Motor neuron (in vitro differentiated cells): ENCODE measurements around the gene NBEAL2. TPM values are rescaled to one million over a fixed set of nuclear protein-coding genes. Genes with fewer than 3 reads are reported as not detected.

Experiments
- ATAC-seq, 8 experiments: fragments of 200-7000 bp; cut with Tn5 transposase; replicated peaks in 6 of 8; 2 replicates each; pipeline ENCODE4 v1.8.0; 2021; ENCODE audit warnings: mild to moderate bottlenecking in 8 of 8, moderate library complexity in 8 of 8
- H3K27ac ChIP-seq, 2 donors: fragments of 250-450 bp; sonication (Bioruptor Pico); 2 replicates each; pipeline ENCODE4 v1.9.0; 2021; ENCODE audit warnings: antibody characterized with exemption in 2 of 2, mild to moderate bottlenecking in 2 of 2, moderate library complexity in 1 of 2
- H3K4me1 ChIP-seq, 2 donors: fragments of 250-450 bp; sonication (Bioruptor Pico); replicated peaks in 1 of 2; 2 replicates each; pipeline ENCODE4 v1.6.1; 2021; ENCODE audit warnings: antibody characterized with exemption in 2 of 2, mild to moderate bottlenecking in 2 of 2, moderate library complexity in 1 of 2
- H3K4me3 ChIP-seq, 5 donors: fragments of 250-450 bp; sonication (Bioruptor Pico); 2 replicates each; pipeline ENCODE4 v1.9.0; 2021; ENCODE audit warnings: antibody characterized with exemption in 5 of 5, mild to moderate bottlenecking in 5 of 5, moderate library complexity in 4 of 5
- WGBS, 10 experiments: fragments of 450-650 bp; shearing (Covaris generic); methylation state at CpG; one replicate each; pipeline ENCODE4 v1.0.0; 2022; 5-methylcytosine and 5-hydroxymethylcytosine counted together
- in situ Hi-C, 9 experiments: fragments of 400-800 bp; cut with MboI; loops; one replicate each; pipeline ENCODE4 v1.15.0; 2021; ENCODE audit warnings: low sequenced_read_pairs in 9 of 9, low pct_unique_long_range_greater_than_20kb in 2 of 9; ENCODE audit not compliant: unreplicated experiment in 9 of 9
- total RNA-seq, 8 experiments: library from RNA; unstranded; fragments of 300-600 nt; gene quantifications; 2 replicates each; pipeline versions ENCODE4 v1.2.3 to v1.2.4, GENCODE V29; 2022

NBEAL2 gene
- total RNA-seq, 8 experiments from 2014 or later: 1.7 to 23.4 (median 4.4) TPM

- ATAC-seq: no peak
- no peak overlapping the region for H3K27ac ChIP-seq
- peaks cover 7% of the 10 kb centered on the region in 2 donors for H3K4me1 ChIP-seq
- 50 to 100% (median 96%) methylated on average over 1 to 4 of the region's 5 CpGs; no CpG with 5 or more reads in 6 of the 10 experiments for WGBS, 10 experiments
- in situ Hi-C loops: no loop called here
- H3K4me3 ChIP-seq: no peak overlapping the region
These were observed 31.4 kb downstream of the NBEAL2 start for GRCh38 chr3:47010910-47011309.

GRCh38 chr3:47011371-47011770 is 31.9 kb downstream of the NBEAL2 start:
- 80 to 100% (median 89%) methylated on average over 1 to 4 of the region's 6 CpGs; no CpG with 5 or more reads in 6 of the 10 experiments for WGBS, 10 experiments
- no peak overlapping the region for H3K27ac ChIP-seq
- no peak for ATAC-seq
- in situ Hi-C loops: no loop called here
- H3K4me1 ChIP-seq: peaks cover 7% of the 10 kb centered on the region in 2 donors
- H3K4me3 ChIP-seq: no peak overlapping the region

- H3K27ac ChIP-seq: no peak overlapping the region
- 90 to 100% (median 95%) methylated on average over 1 to 2 of the region's 10 CpGs; no CpG with 5 or more reads in 6 of the 10 experiments for WGBS, 10 experiments
- H3K4me1 ChIP-seq: peaks cover 7% of the 10 kb centered on the region in 2 donors
- ATAC-seq: no peak
- no peak overlapping the region for H3K4me3 ChIP-seq
- in situ Hi-C loops: no loop called here
These were observed 33.1 kb downstream of the NBEAL2 start for GRCh38 chr3:47012342-47013230.

GRCh38 chr3:47013231-47013630 is 33.8 kb downstream of the NBEAL2 start:
- peaks cover 7% of the 10 kb centered on the region in 2 donors for H3K4me1 ChIP-seq
- H3K27ac ChIP-seq: no peak overlapping the region
- 86 to 92% methylated on average over 1 to 2 of the region's 3 CpGs; no CpG with 5 or more reads in 8 of the 10 experiments for WGBS, 10 experiments
- no peak overlapping the region for H3K4me3 ChIP-seq
- in situ Hi-C loops: no loop called here
- no peak for ATAC-seq

- Histone ChIP-seq H3K27ac (no peak overlapping the region), H3K4me3 (no peak overlapping the region), H3K4me1 (peaks cover 3 to 7% of the 10 kb centered on the region in 2 donors)
- no peak for ATAC-seq
- in situ Hi-C loops: no loop called here
These were observed 34.6 kb downstream of the NBEAL2 start for GRCh38 chr3:47014036-47014435.

- H3K4me3 ChIP-seq: no peak overlapping the region
- no peak for ATAC-seq
- no peak overlapping the region for H3K27ac ChIP-seq
- H3K4me1 ChIP-seq: peaks cover 0 to 1% of the 10 kb centered on the region in 2 donors
- in situ Hi-C loops: no loop called here
These were observed 35.7 kb downstream of the NBEAL2 start for GRCh38 chr3:47015151-47015550.

GRCh38 chr3:47016086-47016933 is 36.8 kb downstream of the NBEAL2 start:
- H3K27ac ChIP-seq: no peak overlapping the region
- 50 to 83% (median 75%) methylated on average over 1 to 4 of the region's 4 CpGs; no CpG with 5 or more reads in 2 of the 10 experiments for WGBS, 10 experiments
- H3K4me3 ChIP-seq: no peak overlapping the region
- no peaks in the 10 kb centered on the region for H3K4me1 ChIP-seq
- no peak for ATAC-seq
- in situ Hi-C loops: no loop called here

GRCh38 chr3:47016934-47017435 is 37.5 kb downstream of the NBEAL2 start:
- Histone ChIP-seq H3K27ac (no peak overlapping the region), H3K4me3 (no peak overlapping the region), H3K4me1 (no peaks in the 10 kb centered on the region)
- peak; percentile 32 to 72 (median 50) for ATAC-seq
- in situ Hi-C loops: no loop called here
- WGBS, 10 experiments: 67 to 100% (median 80%) methylated on average over 1 of the region's 1 CpG; no CpG with 5 or more reads in 7 of the 10 experiments

GRCh38 chr3:47017504-47018268 is 38.2 kb downstream of the NBEAL2 start:
- Histone ChIP-seq H3K27ac (no peak overlapping the region), H3K4me3 (no peak overlapping the region), H3K4me1 (no peaks in the 10 kb centered on the region)
- no peak for ATAC-seq
- in situ Hi-C loops: no loop called here
- WGBS, 10 experiments: 71 to 100% (median 100%) methylated on average over 1 to 5 of the region's 6 CpGs; no CpG with 5 or more reads in 1 of the 10 experiments

- no peak for ATAC-seq
- no peaks in the 10 kb centered on the region for H3K4me1 ChIP-seq
- in situ Hi-C loops: no loop called here
- no peak overlapping the region for H3K27ac ChIP-seq
- no peak overlapping the region for H3K4me3 ChIP-seq
These were observed 38.8 kb downstream of the NBEAL2 start for GRCh38 chr3:47018269-47018611.

- H3K4me1 ChIP-seq: no peaks in the 10 kb centered on the region
- in situ Hi-C loops: no loop called here
- H3K4me3 ChIP-seq: no peak overlapping the region
- H3K27ac ChIP-seq: no peak overlapping the region
- 100% methylated on average over 1 of the region's 1 CpG; no CpG with 5 or more reads in 6 of the 10 experiments for WGBS, 10 experiments
- ATAC-seq: no peak
These were observed 39.7 kb downstream of the NBEAL2 start for GRCh38 chr3:47019201-47019600.

GRCh38 chr3:47020311-47020710 is 40.8 kb downstream of the NBEAL2 start:
- Histone ChIP-seq H3K4me3 (no peak overlapping the region), H3K27ac (no peak overlapping the region), H3K4me1 (no peaks in the 10 kb centered on the region)
- no peak for ATAC-seq
- WGBS, 10 experiments: 80 to 100% (median 98%) methylated on average over 1 to 4 of the region's 4 CpGs; no CpG with 5 or more reads in 4 of the 10 experiments
- in situ Hi-C loops: no loop called here
